ENCODE measurements around the gene ZBTB32.

- TF ChIP-seq CTCF (IDR thresholded peaks at IDR 0.05): no peak
- TF ChIP-seq SIN3A (IDR thresholded peaks at IDR 0.05; ENCODE audit: borderline replicate concordance, insufficient read depth, low read depth, low read length): no peak
- TF ChIP-seq, protein P1, sequence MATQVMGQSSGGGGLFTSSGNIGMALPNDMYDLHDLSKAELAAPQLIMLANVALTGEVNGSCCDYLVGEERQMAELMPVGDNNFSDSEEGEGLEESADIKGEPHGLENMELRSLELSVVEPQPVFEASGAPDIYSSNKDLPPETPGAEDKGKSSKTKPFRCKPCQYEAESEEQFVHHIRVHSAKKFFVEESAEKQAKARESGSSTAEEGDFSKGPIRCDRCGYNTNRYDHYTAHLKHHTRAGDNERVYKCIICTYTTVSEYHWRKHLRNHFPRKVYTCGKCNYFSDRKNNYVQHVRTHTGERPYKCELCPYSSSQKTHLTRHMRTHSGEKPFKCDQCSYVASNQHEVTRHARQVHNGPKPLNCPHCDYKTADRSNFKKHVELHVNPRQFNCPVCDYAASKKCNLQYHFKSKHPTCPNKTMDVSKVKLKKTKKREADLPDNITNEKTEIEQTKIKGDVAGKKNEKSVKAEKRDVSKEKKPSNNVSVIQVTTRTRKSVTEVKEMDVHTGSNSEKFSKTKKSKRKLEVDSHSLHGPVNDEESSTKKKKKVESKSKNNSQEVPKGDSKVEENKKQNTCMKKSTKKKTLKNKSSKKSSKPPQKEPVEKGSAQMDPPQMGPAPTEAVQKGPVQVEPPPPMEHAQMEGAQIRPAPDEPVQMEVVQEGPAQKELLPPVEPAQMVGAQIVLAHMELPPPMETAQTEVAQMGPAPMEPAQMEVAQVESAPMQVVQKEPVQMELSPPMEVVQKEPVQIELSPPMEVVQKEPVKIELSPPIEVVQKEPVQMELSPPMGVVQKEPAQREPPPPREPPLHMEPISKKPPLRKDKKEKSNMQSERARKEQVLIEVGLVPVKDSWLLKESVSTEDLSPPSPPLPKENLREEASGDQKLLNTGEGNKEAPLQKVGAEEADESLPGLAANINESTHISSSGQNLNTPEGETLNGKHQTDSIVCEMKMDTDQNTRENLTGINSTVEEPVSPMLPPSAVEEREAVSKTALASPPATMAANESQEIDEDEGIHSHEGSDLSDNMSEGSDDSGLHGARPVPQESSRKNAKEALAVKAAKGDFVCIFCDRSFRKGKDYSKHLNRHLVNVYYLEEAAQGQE (IDR thresholded peaks at IDR 0.05; ENCODE audit: insufficient read depth in 1 of 2, low read depth in 2 of 2, low read length in 1 of 2): no peak
- TF ChIP-seq POLR2AphosphoS5 (IDR thresholded peaks at IDR 0.05; ENCODE audit: low read depth, low read length): no peak
- TF ChIP-seq TCF7L2 (IDR thresholded peaks at IDR 0.05; ENCODE audit: low read depth, low read length): no peak
Observed at GRCh38 chr19:35734889-35735288, 30.5 kb downstream of the ZBTB32 start.
